ENCODE data around the gene ADAR.

Gene ADAR

DNA sequence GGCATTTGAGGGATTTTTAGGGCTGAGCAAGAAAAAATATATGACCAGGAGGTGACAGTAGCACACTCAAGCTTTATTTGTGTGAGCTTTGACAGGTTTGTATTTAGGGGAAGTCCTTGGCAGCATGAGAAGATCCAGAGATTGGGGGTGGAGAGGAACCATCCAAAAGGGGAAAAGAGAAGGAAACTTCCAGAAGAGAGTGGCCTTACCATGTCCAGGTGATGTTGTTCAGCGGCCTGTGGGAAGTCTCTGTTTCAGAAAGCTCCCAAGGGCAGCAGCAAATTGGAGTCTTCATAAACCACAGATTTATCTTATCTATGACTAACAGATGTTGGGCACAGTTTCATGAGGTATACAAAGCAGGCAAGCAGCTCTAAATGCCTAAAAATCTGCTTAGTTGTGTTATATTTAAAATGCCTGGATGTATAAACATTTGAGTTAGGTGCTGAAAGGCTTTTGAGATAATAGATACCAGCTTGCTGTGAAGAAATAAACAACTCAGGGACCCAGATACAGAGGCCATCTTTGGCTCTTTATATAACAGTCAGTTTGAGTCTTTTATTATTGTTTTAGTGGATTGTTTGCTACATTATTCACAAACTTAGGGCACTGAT is 21.2 kb upstream of the ADAR start:
- no peak overlapping the region for H3K9ac ChIP-seq
- H3K36me3 ChIP-seq, result peaks cover 0 to 14% (median 12%) of the 10 kb centered on the region in 11 experiments; a peak in 16 of 22 replicates
- no peaks in the 10 kb centered on the region for H3K27me3 ChIP-seq
- H3K27ac ChIP-seq, result no peak overlapping the region
- H3K4me2 ChIP-seq, result no peak overlapping the region
- H3K4me1 ChIP-seq, result peaks cover 10 to 41% (median 18%) of the 10 kb centered on the region in 10 experiments
- peaks cover 0 to 31% (median 26%) of the 10 kb centered on the region in 11 experiments; a peak in 18 of 22 replicates for H4K20me1 ChIP-seq
- TF ChIP-seq Cebpa-rat (IDR thresholded peaks at IDR 0.05), result no peak
- peaks cover 0 to 20% (median 13%) of the 10 kb centered on the region in 11 experiments; a peak in 15 of 22 replicates for H3K9me3 ChIP-seq (replicated peaks in 1 of 11)
- no peak overlapping the region for H3K4me3 ChIP-seq

- TF ChIP-seq Cebpa-rat (IDR thresholded peaks at IDR 0.05), result no peak
- Histone ChIP-seq H3K9me3 (replicated peaks in 1 of 11) (peaks cover 0 to 20% (median 13%) of the 10 kb centered on the region in 11 experiments; a peak in 15 of 22 replicates), H4K20me1 (peaks cover 2 to 43% (median 37%) of the 10 kb centered on the region in 11 experiments; a peak in 20 of 22 replicates), H3K36me3 (peaks cover 0 to 24% (median 18%) of the 10 kb centered on the region in 11 experiments; a peak in 16 of 22 replicates), H3K4me2 (peak overlapping the region; percentile 43 to 93 (median 66)), H3K27ac (peak overlapping the region; percentile 83 to 95 (median 91)), H3K4me1 (peaks cover 11 to 52% (median 25%) of the 10 kb centered on the region in 10 experiments), H3K27me3 (no peaks in the 10 kb centered on the region), H3K9ac (peak overlapping the region; percentile 85 to 95 (median 92)), H3K4me3 (peak overlapping the region; percentile 69 to 98 (median 92))
Observed at GRCh38 chr1:154628121-154628405, 20.1 kb upstream of the ADAR start.

GRCh38 chr1:154627257-154628120 is 19.5 kb upstream of the ADAR start:
- Histone ChIP-seq H3K4me3 (peak overlapping the region; percentile 69 to 98 (median 92)), H3K27me3 (no peaks in the 10 kb centered on the region), H3K36me3 (peaks cover 0 to 30% (median 24%) of the 10 kb centered on the region in 11 experiments; a peak in 16 of 22 replicates), H3K4me1 (peaks cover 11 to 57% (median 30%) of the 10 kb centered on the region in 10 experiments), H3K9ac (peak overlapping the region; percentile 85 to 95 (median 92)), H4K20me1 (peaks cover 6 to 48% (median 42%) of the 10 kb centered on the region in 11 experiments; a peak in 20 of 22 replicates), H3K4me2 (peak overlapping the region; percentile 87 to 94 (median 89)), H3K27ac (peak overlapping the region; percentile 83 to 95 (median 91)), H3K9me3 (replicated peaks in 1 of 11) (peaks cover 0 to 20% (median 13%) of the 10 kb centered on the region in 11 experiments; a peak in 15 of 22 replicates)
- peak in 4 of 11 experiments; percentile 22 to 73 (median 54); a peak in 5 of 22 replicates for TF ChIP-seq Cebpa-rat (IDR thresholded peaks at IDR 0.05)

- Histone ChIP-seq H3K36me3 (peaks cover 4 to 38% (median 32%) of the 10 kb centered on the region in 11 experiments; a peak in 19 of 22 replicates), H4K20me1 (peaks cover 14 to 57% (median 51%) of the 10 kb centered on the region in 11 experiments; a peak in 20 of 22 replicates)
Observed at GRCh38 chr1:154626456-154627256, 18.7 kb upstream of the ADAR start.

GRCh38 chr1:154624746-154625643 is 17.0 kb upstream of the ADAR start:
- peaks cover 5 to 50% (median 34%) of the 10 kb centered on the region in 11 experiments; a peak in 19 of 22 replicates for H3K36me3 ChIP-seq
- H3K9ac ChIP-seq, result peak overlapping the region in 1 of 11 experiments; percentile 30; a peak in 2 of 22 replicates
- H3K4me3 ChIP-seq, result no peak overlapping the region
- peaks cover 23 to 69% (median 64%) of the 10 kb centered on the region in 11 experiments; a peak in 20 of 22 replicates for H4K20me1 ChIP-seq
- H3K9me3 ChIP-seq (replicated peaks in 1 of 11), result peaks cover 0 to 15% (median 11%) of the 10 kb centered on the region in 11 experiments; a peak in 15 of 22 replicates
- peak overlapping the region in 5 of 11 experiments; percentile 12 to 93 (median 36); a peak in 8 of 22 replicates for H3K4me2 ChIP-seq
- H3K27me3 ChIP-seq, result no peaks in the 10 kb centered on the region
- no peak for TF ChIP-seq Cebpa-rat (IDR thresholded peaks at IDR 0.05)
- H3K4me1 ChIP-seq, result peaks cover 14 to 78% (median 45%) of the 10 kb centered on the region in 10 experiments
- no peak overlapping the region for H3K27ac ChIP-seq

More at GRCh38 chr1:154626456-154627256, 18.7 kb upstream of the ADAR start:
- Histone ChIP-seq H3K27ac (peak overlapping the region; percentile 83 to 95 (median 91)), H3K4me1 (peaks cover 11 to 66% (median 38%) of the 10 kb centered on the region in 10 experiments), H3K4me3 (peak overlapping the region; percentile 69 to 98 (median 92)), H3K9ac (peak overlapping the region; percentile 85 to 95 (median 92)), H3K4me2 (peak overlapping the region; percentile 87 to 94 (median 89)), H3K27me3 (no peaks in the 10 kb centered on the region), H3K9me3 (replicated peaks in 1 of 11) (peaks cover 0 to 20% (median 13%) of the 10 kb centered on the region in 11 experiments; a peak in 15 of 22 replicates)
- peak in 3 of 11 experiments; percentile 34 to 60 (median 46); a peak in 3 of 22 replicates for TF ChIP-seq Cebpa-rat (IDR thresholded peaks at IDR 0.05)

DNA sequence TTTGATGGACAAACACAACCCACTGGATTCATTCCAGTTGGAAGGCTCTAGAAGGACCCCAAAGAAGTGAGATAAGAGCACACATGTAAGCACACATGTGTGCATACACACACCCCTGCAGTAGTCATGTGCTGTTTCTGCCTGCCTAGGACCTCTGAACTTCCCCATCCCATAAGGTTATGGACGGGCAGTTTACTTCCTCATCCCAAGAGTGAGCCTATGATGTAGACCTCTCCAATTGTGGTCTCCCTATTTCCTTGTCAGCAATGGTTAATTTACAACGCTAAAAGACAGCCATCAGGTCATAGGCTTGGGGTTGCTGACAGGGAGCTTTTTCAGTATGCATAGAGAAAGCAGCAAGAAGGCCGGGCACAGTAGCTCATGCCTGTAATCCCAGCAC is 15.4 kb upstream of the ADAR start:
- Histone ChIP-seq H3K27ac (peak overlapping the region in 1 of 11 experiments; percentile 21; a peak in 1 of 22 replicates), H3K4me1 (peaks cover 26 to 86% (median 56%) of the 10 kb centered on the region in 10 experiments), H3K4me3 (no peak overlapping the region), H3K9me3 (replicated peaks in 1 of 11) (no peaks in the 10 kb centered on the region), H3K9ac (no peak overlapping the region), H3K36me3 (peaks cover 11 to 66% (median 44%) of the 10 kb centered on the region in 11 experiments; a peak in 21 of 22 replicates), H3K27me3 (no peaks in the 10 kb centered on the region), H3K4me2 (peak overlapping the region in 7 of 11 experiments; percentile 1 to 76 (median 44); a peak in 10 of 22 replicates), H4K20me1 (peaks cover 39 to 85% (median 80%) of the 10 kb centered on the region in 11 experiments; a peak in 21 of 22 replicates)
- TF ChIP-seq Cebpa-rat (IDR thresholded peaks at IDR 0.05), result no peak

DNA sequence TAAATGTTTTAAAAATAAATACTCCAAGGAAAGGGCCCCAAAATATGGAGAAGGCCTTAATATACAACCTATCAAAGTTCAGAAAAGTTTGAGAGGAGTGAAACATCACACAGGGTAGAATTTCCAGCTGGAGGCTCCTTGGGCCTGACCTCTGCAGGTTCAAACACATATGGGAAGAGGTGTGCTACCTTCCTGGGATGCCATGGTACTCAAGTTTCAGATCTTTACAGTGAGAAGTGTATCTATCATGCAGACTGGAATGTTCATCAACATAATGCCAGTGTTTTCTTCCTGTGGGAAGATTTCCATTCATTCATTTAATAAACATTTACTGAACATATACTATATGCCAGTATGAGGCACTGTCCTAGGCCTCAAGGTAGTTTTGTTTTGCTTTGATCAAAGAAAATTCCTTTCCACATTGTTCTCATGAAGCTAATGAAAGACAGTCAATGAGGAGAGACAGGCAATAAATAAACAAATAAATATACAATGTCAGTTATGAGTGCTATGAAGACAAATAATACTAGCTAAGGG is 14.6 kb upstream of the ADAR start:
- peak overlapping the region in 6 of 11 experiments; percentile 7 to 76 (median 32); a peak in 4 of 22 replicates for H3K4me2 ChIP-seq
- no peak for TF ChIP-seq Cebpa-rat (IDR thresholded peaks at IDR 0.05)
- H3K27me3 ChIP-seq, result no peaks in the 10 kb centered on the region
- peaks cover 42 to 90% (median 83%) of the 10 kb centered on the region in 11 experiments; a peak in 21 of 22 replicates for H4K20me1 ChIP-seq
- no peak overlapping the region for H3K27ac ChIP-seq
- peaks cover 13 to 68% (median 45%) of the 10 kb centered on the region in 11 experiments; a peak in 21 of 22 replicates for H3K36me3 ChIP-seq
- no peaks in the 10 kb centered on the region for H3K9me3 ChIP-seq (replicated peaks in 1 of 11)
- H3K4me3 ChIP-seq, result no peak overlapping the region
- peaks cover 26 to 82% (median 56%) of the 10 kb centered on the region in 10 experiments for H3K4me1 ChIP-seq
- H3K9ac ChIP-seq, result no peak overlapping the region
